Measurements from ENCODE around the gene ST3GAL6.

The ST3GAL6 gene, protein sequence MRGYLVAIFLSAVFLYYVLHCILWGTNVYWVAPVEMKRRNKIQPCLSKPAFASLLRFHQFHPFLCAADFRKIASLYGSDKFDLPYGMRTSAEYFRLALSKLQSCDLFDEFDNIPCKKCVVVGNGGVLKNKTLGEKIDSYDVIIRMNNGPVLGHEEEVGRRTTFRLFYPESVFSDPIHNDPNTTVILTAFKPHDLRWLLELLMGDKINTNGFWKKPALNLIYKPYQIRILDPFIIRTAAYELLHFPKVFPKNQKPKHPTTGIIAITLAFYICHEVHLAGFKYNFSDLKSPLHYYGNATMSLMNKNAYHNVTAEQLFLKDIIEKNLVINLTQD

DNA sequence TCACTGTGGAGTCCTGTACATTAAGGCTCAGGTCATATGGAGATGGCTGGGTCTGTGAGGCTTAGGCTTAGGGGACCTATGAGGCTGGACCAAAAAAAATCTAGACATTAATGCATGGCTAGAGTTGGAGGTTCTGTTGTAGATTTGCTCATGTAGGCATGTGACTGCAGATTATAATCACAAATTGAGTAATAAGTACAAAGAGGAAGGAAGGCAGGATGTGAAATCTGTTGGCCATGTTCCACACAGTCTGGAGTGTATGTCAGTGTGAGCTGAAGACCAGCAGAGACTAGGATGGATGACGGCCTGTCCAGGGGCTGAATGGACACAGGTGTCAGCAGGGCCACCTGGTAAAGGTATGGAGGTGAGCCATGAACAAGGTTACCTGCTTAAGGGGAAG lies at the start of gene ST3GAL6:
ST3GAL6 (plus strand) TSS at position 265 of the 400 bp plus-strand sequence. CDS start 5,101 bp downstream, outside the sequence.
- DNase-seq = peak; percentile 83 to 90

DNA sequence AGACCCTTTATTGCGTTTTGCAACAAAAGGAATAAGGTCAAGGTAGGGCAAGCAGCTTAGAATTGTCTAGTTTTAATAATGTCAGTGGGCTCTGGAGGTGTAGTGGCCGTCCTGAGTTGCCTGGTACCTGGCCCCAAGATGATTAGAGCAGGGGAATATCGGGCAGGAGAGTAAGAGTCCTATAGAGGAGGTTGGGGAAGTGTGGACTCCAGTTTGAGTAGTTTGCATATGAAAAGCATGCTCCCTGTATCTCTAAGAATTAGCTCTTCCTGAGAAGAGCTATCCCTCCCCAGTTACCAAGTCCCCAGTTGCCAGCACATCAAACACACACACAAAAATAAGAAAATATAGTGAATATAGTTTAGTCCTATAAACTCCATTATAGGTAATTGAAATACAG lies 49.2 kb upstream of the ST3GAL6 start:
- DNase-seq = peak in 1 of 2 donors; percentile 0

DNA sequence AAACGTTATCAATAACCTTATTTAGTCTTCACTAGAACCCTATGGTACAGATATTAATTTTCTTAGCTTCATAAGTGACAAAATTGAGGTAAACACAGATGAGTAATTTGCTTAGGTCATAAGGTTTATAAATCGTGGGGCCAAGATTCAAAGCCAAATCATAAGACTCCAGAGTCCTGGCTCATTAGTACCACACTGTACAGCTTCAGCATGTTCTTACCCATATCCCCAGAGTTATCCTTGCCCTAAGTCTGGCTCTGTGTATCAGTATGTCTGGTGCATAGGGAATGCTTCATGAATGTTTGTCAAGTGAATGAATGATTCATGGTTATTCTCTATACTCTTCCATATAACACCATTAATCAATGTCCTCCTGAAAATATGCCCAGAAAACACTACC lies 45.6 kb upstream of the ST3GAL6 start:
- DNase-seq = no peak

DNA sequence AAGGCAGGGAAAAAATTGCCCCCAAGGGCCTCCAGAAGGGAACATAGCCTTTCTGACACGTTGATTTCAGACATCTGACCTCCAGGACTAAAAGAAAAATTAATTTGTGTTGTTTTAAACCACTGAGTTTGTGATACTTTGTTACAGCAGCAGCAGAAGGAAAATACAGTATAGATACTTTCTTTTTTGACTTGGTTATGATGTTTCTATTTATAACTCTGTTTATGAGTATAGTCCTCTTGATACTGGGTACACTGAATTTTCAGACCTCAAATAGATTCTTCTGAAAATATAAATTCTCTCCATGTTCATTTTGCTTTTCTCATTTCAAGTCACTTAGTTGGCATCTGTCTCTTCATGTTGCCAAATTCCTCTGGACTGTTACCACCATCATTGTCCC lies 44.4 kb upstream of the ST3GAL6 start:
- no peak for DNase-seq

DNA sequence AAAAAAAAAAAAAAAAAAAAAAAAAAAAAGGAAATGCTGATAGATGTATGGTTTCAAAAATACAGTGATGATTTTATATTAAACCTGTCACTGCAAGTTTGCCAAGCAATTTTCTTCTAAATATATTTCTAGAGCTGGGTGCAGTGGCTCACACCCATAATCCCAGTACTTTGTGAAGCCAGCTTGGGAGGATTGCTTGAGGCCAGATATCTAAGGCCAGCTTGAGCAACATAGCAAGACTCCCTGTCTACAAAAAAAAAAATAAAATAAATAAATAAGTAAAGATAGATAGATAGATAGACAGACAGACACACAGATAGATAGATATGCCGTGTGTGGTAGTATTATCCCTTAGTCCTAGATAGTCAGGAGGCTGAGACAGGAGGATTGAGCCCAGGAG lies 41.4 kb upstream of the ST3GAL6 start:
- no peak for DNase-seq

DNA sequence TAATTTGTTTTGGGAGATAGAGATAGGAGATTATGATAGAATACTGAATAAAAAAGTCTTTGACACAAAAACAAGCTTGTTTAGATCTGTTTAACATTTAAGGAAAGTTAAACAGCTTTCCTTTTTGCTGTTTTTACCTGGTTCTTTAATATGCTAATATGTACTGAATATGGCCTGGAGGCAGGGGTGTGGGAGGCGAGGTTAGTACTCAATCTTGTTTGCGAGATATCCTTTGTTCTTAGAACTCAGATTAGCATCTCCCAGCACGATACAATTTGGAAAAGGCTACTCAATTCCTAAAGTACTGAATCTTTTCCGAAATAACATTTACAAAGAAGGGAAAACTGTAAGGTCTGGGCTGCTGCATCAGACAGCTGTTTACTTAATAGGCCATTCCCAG lies 40.8 kb upstream of the ST3GAL6 start:
- no peak for DNase-seq

DNA sequence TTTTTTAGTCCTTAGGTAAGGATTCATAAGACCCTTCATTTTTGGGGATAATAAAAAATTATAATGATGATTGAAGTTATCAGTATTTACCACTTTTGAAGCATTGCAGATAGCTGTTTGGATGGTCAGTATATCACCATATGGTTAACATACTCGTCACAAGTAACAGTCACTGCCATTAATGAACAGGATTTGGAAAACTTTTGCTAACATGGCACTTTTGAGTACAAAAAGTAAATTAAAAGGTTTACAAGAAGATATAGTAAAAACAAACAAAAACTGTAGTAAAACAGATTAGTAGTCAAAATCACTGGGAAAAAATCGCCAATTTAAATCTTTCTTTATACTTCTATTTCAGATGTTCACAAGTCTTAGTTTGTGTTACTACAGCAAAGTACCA lies 37.8 kb upstream of the ST3GAL6 start:
- no peak for DNase-seq

DNA sequence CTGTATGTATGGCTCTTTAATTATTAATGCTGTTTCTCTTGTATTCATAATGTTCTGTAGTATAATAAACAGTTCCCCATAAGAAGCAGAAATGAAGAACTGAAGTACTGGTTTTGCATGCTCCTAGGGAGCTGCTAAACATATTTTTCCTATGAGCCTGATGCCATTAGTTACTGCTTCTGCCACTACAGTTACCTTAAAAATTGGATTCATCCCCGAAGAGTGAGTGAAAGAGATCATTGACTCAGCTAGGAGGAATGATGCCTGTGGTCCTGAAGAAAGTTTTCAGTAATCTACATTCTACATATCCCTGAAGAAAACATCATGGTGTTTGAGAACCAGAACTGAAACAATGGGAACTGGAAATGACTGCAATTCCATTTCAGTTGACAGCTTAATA lies 37.1 kb upstream of the ST3GAL6 start:
- DNase-seq = no peak

DNA sequence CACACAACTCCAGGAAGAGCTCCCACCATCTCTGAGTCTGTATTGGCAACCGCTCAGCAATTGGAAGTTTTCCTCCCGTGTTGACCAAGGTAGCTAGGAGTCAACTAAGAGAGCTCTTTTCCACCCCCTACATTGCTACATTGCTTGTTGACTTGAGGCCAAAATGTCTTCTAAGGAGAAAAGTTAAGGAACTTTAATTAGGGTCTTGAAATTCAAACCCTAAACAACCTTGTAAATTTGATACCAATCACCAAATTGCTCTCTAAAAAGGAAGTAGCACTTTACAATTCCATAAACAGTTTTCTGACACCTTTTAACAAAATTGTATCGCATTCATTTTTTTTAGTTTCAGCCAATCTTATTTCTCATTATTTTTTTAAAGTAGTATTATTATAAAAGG lies 35.5 kb upstream of the ST3GAL6 start:
- no peak for DNase-seq

DNA sequence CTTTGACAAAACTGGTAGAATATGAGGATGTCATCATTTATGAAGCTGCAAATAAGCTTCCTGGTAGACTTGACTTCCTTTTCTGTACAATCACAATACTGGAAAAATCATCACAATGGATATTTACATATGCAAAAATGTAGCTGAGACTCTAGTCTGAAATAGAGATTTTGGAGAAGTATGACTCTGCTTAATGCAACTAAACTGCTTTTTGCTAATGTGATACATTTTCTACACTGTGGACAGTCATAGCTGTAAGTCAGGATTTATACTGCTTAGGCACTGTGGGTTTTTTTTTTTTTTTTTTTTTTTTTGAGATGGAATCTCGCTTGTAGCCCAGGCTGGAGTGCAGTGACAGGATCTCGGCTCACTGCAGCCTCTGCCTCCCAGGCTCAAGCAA lies 34.5 kb upstream of the ST3GAL6 start:
- peak; percentile 60 to 82 for DNase-seq

DNA sequence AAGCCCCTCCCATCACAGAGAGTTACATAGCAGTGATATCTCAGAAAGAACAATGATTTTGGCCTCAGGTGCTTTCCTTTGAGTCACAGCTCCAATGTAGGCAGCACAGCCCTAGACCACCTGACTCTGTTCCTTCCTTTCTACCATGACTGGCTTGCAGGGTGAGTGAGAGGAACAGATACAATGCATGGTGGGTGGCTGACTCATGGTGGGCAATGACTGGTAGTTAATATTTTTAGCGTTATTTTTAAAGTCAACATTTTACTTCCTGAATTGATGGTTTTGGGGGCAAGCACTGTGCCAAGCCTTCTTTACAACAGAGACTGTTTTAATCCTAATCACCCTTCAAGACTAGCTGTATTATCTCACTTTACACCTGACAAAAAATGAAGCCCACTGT lies 32.8 kb upstream of the ST3GAL6 start:
- DNase-seq = peak; percentile 83 to 98

DNA sequence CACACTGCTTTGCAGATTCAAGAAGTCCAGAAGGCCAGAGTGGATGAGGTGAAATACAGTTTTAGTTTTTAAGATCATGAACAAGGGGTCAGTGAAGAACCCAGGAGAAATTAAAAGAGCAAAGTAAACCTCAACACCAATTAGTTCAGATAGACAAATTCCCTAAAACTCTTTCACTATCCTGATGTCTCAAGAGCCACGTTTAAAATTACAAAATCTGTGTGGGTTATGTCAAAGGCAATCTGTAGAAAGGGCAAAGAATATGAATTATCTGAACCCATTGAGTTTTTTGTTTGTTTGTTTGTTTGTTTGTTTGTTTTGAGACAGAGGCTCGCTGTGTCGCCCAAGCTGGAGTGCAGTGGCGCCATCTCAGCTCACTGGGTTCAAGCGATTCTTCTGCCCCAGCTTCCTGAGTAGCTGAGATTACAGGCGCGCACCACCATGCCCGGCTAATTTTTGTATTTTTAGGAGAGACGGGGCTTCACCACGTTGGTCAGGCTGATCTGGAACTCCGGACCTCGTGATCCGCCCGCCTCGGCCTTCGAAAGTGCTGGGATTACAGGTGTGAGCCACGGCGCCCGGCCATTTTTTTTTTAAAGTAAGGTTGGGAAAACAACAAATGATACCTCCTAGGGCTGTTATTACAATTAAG lies 32.1 kb upstream of the ST3GAL6 start:
- DNase-seq = peak; percentile 74 to 81

DNA sequence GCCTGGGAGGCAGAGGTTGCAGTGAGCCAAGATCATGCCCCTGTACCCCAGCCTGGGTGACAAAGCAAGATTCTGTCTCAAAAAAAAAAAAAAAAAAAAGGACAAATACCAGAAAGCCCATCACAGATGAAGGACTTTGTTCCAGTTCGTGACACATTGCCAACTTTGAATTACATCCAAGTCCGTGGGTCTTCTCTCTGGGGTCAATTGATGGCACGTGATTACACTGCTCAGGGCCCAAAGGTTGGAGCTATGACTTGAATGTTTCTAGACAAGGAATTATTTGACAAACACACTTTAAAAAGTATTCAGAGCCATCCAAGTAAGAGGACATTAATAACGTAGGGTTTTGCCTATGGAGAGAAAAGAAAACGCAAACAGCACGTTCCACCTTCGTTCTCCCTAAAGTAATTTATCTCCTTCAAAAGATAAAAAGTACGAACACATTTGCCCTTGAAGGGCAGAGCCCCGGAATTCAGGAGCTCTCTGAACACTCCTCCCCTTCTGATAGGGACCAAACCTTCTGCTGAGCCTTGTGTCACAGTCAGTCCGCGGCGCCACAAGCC lies 31.3 kb upstream of the ST3GAL6 start:
- DNase-seq = peak in 1 of 2 donors; percentile 53

DNA sequence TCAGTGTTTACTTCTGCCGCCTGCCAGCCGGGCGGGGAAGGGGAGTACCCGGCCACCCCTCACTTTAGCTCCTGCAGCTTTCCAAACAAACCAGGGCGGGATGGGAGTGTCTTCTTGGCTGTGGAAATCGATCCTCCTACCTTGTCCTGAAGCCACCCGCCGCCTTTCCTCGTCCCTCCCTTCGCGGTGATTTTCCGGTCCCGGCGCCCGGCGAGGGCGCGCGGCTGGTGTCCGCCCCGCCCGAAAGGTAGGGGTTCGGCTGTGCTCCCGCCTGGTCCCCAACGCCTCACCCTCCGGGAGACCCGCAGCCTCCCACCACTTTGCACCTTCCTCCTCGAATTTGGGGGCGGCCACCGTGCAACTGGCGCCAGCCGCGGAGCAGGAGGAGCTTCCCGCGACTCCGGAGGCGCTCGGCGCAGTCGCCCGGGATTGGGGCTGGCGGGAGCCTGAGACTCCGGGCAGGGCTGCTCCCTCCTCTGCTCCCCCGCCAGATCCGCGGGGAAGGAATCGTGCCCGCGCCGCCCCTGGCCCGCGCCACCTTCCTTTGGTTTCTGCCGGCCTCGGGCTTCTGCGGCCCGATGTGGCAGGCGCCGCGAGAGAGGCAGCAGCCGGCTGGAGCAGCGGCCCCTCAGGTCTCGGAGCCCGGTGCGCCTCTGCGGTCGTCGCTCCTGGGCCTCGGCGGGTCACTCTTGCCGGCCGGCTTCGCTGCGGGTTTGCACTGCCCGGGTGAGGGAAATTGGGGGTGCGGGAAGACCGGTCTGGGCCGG lies 30.7 kb upstream of the ST3GAL6 start:
- DNase-seq = peak; percentile 45 to 81

DNA sequence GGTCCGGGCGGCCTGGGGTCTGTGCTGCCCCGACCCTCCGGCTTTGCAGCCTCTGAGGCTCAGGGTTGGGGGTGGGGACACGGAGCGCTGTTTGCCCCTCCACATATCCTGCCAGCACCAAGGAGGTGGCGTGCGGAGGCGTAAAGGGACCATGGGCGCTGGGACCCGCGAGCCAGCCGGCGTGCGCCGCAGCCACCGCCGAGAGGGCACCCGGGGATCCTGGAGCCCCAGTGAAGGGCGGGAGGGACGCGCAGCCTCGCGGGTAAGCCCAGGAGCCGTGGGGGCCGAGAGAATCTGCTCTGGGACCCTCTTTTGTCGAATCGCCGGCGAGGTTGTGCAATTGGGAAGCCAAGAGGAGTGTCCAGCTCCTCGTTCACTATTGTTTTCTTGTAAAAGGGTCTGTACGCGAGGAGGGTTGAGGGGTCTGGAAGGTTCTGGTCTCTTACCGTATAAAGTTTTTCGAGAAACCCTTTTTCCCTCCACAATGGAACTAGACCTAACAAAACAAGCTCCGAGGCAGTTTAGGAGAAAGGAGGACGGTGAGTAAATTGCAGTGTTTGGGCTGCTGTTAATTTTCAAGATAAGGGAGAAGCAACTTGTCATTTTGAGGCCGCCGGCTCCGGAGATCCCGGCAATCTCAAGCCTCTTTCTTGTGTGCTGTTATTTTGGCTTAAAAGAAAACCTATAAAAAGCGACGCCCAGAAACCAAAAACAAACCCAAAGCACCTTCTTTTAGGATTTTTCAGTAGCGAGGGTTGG lies 29.9 kb upstream of the ST3GAL6 start:
- no peak for DNase-seq

DNA sequence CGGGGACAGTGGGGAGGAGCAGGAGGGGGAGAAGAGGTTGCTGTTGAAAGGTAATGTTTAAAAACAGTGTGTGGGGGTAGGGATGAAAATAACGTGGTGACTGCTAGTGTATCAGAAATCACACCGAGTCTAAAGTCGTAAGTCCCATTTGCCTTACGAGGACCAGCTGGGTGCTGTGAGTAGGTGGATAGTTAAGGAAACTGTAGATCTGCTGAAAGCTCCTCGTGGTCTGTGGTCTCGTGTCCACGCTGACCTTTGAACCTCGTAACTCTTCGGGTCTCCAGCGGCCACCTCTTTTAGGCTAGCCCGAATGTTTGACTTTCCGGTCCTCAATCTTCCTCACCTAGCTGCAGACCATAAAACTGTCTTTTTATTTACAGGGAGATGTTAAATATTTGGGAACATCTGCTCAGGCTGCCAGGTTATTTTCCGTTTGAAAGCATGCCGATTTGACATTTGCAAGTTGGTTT lies 29.3 kb upstream of the ST3GAL6 start:
- peak; percentile 61 to 90 for DNase-seq

DNA sequence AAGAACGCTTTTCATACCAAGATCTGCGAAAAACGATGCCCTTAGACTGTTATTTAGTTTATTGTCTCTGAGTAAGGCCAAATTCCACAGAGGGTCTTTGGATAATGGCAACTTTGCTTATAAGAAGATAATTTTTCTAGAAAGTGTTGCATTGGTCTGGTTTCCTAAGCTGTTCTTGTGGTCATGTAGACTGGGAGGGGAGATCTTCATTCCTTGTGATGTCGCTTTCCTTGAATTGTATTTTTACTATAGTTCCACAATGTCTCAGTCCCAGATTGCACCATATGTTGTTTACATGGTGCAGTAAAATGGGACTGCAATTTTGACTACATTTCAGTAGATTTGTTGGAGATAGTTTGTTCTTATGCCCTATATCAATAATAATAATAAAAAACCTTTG lies 28.8 kb upstream of the ST3GAL6 start:
- DNase-seq = peak; percentile 35 to 68

DNA sequence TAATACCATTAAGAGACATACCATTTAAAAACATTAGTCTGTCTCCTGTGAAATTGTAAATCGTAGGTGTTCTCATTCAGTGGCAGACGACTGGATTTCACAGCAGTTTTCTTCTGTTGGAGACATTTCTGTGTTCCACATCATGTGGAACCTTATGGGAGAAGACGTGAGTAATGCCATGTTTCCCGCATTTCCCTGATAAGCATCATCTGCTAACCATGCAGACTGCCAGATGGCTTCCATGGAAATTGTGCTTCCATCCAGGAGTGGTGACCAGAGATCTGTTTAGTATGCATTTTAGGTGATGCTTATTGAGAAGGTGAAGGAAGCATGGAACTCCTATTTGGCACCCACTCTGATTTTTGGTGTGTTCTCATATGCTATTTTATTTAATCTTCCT lies 28.4 kb upstream of the ST3GAL6 start:
- no peak for DNase-seq

DNA sequence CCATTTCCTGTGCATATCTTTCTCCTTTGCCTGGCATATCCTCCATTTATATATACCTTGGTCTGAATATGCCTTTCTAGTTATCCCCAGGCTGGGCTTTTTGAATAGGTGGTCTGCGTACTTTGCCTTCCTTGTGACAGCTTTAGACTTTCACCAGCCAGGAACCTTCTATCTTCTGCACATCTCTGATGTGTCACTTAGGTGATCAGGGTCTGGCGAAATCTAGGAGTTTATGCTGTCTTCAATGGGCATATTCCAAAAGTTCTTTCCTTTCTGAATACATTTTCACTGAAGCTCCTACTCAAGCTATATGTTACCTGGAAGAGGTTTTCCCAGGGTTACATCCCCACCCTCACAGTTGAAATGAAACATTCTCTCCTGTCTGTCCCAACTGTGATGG lies 27.8 kb upstream of the ST3GAL6 start:
- DNase-seq = no peak

DNA sequence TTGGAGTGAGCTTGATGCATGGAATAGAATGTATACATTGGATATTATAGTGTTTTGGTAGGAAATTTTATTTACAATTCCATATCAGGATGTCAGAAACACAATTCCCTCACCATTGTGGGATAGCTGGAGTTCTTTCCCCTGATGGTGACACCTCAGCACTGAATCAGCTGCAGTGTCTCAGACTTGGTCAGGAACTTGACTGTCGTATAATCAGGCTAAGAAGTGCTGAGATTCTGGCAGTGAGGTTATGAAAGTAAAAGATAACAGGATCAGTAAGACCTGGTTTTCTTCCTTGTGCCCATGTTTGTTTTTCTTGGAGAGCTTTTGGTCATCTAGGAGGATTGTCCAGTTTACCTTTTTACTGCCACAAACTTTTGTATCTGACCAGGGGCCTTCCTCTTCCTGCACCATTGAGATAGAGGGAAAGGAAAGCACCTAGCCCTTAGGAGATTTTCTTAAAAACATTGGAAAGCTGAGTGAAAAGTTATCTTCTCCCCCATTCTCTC lies 27.3 kb upstream of the ST3GAL6 start:
- no peak for DNase-seq

DNA sequence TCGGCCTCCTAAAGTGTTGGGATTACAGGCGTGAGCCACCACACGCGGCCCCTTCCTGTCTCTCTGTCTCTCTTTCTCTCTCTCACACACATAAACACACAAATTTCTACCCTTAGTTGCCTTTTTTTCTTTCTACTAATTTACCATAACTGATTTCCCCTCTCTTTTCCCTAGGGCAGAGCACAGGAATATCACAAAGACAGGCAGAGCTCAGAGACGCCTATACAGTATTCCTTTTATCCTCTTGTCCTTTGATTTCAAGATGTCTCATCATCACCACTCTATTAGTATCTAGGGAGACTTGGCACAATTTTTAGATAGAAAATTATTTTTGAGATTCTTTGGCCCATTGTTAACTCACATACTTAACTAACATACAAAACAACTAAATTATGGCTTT lies 25.8 kb upstream of the ST3GAL6 start:
- DNase-seq = no peak

DNA sequence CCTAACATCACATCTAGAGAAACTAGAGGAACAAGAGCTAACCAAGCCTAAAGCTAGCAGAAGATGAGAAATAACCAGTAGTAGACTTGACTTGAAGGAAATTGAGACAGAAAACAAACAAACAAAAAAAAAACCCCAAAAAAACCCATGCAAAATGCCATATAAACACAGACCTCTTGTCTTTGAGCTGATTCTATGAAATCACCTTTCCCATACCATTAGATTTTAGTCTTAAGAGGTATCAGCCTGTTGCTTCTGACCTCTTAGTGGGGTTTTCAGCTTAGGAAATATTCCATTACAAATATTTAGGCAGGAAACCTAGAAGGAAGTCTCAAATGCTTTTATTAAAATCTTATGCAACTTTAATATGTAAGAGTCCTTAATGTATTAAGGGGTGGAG lies 23.9 kb upstream of the ST3GAL6 start:
- peak; percentile 52 to 75 for DNase-seq

All from inflammatory macrophage treated with lipopolysaccharide for 1 hour (primary cell).